ENCODE measurements around the gene FUCA1.
"Not testable (repeated sequence)": the region's sequence is repeated elsewhere in the genome, so short reads cannot be mapped to it uniquely, and the experiment has no call there.

The FUCA1 gene

DNA sequence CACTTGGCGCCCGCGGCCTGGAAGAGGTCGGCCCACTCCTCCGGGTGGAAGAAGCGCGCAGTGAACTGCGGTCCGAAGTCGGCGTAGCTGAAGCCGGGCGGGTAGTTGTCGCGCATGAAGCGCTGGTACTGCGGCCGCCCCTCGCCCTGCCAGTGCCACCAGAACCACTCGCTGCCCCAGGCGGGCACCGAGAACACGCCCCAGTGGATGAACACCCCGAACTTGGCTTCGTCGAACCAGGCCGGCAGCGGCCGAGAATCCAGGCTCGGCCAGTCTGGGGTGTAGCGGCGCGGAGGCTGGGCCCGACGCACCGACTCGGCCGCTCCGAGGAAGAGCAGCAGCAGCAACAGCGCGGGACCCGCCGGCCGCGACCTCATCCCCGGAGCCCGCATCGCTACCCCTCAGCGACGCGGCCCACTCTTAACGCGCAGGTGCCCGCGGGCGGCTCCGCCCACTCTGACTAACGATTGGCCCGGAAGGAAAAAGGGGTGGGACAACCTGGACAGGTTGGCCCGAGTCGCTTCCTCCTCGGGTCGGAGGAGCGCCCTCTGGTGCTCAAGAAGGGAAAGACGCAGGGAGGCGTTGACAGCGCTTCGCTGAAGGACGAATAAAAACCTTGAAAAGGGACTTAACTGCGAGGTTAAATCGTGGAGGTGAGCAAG lies at the start of gene FUCA1:
Gene FUCA1 (minus strand): TSS at position 396 of the 662 bp plus-strand sequence. CDS start 4 bp downstream, at position 392.
- peak; percentile 97 for DNase-seq

DNA sequence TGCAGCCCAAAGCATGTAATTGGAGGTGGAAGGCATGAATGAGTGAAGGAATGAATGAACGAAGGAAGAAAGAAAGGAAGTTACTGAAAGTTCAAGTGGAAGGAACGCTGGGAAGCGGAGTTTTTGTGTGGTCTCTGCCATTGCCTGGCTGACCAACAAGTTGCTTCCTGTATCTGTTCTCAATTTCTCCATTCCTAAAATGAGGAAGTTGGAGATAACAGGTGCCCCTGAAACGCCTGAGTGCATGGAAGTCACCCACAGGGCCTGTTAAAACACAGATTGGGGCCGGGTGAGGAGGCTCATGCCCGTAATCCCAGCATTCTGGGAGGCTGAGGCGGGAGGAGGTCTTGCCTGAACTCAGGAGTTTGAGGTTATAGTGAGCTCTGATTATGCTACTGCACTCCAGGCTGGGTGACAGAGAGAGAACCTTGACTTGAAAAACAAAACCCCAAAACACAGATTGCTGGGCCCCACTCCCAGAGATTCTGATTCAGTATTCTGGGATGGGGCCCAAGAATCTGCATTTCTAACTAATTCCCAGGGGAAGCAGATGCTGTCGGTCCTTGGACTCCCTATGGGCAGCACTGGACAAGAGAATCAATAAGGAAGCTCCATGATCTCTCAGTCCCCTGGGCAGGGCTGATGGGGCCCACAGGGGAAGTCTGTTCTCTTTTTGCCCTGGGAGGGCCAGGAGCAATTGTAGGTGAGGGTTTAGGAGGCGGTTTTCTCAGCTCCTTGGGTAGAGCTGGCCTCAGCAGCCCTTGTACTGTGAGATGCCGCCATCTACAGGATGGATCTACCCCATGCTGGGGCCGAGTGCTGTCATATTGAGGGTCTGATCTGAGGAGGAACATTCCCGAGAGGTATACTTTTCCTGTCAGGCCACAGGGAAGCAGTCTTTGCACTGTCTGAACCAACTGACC lies 48.4 kb upstream of the FUCA1 start:
- DNase-seq: peak; percentile 60

DNA sequence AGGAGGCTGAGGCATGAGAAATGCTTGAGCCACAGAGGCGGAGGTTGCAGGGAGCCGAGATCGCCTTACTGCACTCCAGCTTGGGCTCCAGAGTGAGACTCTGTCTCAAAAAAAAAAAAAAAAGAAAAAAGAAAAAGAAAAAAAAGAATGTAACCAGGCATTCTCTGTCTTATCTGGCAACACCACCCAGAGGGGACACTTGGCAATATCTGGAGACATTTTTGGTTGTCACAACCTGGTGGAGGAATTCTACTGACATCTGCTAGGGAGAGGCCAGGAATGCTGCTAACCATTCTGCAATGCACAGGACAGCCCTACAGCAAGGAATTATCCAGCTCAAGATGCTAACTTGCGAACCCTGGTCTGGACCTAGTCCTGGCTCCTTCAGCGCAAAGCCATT lies 47.4 kb upstream of the FUCA1 start:
- no peak for DNase-seq

DNA sequence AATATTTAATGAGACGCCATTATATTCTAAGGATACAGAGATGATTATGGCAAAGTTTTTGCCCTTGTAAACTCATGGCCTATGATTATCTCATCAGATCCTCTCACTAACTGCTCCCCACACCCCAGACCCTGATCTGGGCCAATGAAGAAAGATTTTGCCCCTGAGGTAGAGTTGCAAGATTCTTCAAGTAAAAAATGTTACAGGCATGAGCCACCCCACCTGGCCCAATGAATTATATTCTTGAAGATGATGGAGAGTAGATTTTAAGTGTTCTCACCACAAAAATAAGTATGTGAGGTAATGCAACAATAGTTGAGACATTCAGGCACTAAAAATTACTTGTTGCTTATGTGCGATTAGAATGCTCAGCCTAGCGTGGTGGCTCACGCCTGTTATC lies 46.8 kb upstream of the FUCA1 start:
- no peak for DNase-seq

DNA sequence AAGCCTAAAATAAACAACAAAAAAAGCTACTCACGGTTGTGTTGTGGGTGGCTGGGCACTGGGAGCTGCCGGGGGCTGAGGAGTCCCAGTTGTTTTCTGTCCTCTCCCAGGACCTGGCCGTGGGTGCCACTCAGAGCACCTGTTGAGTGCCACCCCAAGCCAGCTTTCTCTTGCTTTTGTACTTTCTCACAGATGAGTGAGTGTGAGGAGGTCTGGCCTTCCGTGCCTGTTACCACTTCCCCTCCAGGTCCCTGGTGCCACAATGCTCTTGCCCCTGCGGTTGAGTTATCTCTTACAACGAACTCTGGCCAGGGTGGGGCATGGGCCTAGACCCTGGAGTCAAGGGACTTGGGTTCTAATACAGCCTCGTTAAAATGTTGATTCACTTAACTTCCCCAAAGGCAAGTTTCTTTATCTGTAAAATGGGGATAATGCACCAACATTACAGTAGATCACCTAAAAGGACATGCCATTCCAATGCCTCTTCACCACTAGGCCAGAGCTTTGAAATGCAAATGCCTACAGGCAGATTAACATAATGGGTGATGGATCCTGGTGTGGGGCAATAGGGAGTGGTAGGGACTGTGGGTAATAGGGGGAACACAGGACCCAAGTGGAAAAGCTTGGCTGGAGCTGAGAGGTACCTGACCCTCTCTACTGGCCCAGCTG lies 45.3 kb upstream of the FUCA1 start, which contains the start of gene CNR2:
Gene CNR2 (minus strand): TSS at position 151 of the 669 bp plus-strand sequence. CDS start 37,745 bp downstream, outside the sequence.
- peak; percentile 26 for DNase-seq

DNA sequence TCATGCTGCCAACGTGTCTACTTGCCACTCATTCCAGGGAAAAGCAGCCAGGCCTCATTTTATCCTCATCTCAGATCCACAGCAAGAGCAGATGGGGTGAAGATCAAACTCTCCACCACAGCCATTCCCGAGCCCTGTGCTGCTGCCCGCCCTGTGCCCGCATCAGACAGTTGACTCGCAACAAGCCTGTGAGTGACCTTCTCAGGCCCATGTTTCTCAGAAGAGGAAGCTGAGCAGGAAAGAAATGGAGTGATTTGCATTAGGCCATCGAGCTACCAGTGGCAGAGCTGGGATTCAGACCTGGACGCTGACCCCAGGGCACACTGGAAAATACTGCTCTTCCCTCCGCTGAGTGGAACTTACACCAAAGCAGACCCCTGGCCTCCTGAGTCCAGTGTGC lies 43.8 kb upstream of the FUCA1 start:
- DNase-seq: no peak

DNA sequence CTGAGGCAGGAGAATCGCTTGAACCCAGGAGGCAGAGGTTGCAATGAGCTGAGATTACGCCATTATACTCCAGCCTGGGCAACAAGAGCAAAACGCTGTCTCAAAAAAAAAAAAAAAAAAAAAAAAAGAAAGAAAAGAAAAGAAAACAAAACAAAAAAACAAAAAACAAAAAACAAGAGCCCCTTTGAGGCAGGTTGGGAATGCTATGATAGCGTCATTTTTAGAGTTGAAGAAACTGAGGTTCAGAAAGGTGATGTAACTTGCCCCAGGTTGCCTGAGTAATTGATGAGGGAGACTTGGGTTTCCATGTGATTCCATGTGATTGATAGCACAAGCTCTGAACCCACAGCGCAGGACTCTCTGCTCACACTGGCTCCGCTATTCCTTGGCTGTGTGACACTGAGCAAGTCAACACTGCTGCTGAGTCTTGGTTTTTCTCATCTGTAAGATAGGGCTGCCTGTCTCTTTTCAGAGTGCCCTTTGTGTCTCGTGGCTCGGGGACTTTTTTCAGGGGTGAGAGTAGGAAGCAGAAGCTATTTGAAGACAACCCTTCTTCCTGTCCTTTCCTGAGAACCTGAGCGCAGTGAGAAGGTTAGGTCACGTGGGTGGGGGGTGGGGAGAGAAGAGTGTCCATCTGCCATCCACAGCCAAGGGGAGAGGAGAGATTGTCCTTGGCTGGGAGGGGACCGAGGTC lies 42.6 kb upstream of the FUCA1 start:
- DNase-seq: no peak

DNA sequence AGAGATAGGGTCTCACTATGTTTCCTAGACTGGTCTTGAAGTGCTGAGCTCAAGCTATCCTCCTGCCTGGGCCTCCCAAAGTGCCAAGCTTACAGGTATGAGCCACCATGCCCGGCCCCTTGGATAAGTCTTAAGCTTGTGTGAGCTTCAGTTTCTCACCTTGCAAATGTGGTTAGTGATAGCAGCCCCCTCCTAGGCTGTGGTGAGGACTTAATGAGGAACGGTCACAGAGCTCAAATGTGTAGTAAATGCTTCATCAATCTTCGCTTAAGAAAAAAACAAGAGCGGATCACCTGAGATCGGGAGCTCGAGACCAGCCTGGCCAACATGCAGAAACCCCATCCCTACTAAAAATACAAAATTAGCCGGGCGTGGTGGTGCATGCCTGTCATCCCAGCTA lies 42.1 kb upstream of the FUCA1 start:
- no peak for DNase-seq

DNA sequence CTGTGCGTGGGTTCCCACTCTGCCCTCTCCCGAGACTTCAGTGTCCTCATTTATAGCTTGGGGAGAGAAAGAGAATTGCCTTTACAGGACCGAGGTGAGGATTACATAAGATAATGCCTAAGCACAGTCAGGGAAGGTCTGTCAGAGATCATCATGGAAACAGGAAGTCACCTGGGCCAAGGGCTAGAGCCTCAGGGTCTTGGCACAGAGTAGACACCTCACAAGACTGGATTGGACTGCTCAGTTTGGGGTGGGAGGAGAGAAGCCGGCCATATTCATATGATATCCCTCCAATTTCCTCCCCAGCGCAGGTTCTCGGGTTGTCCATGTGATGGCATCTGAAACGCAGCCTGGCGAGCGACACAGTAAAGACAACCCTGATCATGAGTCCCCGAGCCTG lies 41.3 kb upstream of the FUCA1 start:
- no peak for DNase-seq

DNA sequence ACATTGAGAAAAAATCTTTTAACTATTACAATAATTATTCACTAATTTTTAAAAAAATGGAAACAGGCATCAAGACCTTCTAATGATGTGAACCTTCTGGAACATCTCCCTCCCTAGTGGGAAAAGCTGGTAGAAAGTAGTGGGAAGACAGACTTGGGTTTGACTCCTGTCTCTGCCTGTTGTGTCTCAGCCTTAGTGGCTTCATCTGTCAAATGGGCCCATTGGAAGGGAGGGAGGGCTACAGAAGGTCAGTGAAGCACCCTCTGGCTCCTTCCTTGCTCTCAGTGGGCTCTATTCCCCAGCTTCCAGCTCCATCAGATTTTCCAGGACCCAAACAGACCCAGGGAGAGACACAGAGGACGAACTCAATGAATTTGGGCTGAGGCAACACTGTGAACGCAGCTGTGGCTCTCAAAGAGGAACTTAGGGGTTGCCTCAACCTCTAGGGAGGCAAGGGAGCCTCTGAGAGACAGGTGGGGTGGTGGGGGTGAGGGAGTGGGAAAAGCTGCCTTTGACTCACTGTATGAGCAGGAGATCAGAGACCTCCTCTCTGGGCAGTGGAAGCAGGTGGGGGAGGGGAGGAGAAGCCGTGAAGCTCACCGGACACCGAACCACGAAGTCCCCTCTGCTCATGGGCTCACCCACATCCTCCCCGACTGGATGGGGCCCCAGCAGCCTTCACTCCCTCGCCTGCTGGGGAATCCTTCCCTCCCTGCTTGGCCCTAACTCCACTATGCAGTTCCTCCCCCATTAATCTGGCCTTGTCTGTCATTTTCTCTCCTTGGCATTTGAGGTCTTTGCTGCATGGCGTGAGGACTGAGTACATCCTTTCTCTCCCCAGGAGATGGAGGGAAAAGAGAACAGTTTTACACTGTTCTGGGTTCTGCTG lies 40.6 kb upstream of the FUCA1 start:
- peak; percentile 20 for DNase-seq

DNA sequence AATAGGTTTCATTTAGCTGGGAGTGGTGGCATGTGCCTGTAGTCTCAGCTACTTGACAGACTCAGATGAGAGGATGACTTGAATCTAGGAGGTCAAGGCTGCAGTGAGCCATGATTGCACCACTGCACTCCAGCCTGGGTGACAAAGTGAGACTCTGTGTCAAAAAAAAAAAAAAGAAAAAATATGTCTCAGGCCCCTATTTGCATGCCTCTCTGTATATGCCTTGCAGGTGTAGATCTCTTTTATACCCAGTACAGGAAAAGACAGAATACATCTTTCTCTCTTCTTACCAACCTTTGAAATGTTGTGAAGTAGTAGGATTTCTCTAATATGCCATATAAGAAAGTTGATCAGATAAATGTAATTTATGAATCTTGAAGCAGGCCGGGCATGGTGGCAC lies 38.6 kb upstream of the FUCA1 start:
- DNase-seq: no peak

DNA sequence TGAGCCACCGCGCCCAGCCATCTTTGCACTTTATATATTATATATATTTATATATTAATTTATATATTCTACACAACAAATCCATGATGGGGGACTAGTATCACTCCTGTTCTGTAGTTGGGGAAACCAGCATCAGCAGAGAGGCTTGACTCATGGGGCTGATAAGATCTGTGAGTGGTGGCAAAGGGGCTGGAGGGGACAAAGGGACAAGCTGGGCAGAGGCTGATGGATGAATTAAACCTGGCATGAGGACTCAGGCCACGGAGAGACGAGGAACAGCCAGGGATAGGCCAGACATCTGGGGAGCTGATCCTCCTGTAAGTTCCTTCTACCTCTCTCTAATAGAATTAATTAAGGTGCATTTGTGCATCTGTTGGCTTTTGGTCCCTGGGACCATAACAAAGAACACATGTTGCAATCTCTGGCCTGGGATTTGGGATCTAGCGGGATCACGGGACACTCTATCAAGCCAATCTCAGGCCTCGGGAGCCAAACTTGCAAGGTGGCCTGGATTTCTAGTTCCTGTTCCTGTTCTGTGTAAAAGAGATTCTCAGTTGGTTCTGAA lies 37.5 kb upstream of the FUCA1 start:
- DNase-seq: no peak

DNA sequence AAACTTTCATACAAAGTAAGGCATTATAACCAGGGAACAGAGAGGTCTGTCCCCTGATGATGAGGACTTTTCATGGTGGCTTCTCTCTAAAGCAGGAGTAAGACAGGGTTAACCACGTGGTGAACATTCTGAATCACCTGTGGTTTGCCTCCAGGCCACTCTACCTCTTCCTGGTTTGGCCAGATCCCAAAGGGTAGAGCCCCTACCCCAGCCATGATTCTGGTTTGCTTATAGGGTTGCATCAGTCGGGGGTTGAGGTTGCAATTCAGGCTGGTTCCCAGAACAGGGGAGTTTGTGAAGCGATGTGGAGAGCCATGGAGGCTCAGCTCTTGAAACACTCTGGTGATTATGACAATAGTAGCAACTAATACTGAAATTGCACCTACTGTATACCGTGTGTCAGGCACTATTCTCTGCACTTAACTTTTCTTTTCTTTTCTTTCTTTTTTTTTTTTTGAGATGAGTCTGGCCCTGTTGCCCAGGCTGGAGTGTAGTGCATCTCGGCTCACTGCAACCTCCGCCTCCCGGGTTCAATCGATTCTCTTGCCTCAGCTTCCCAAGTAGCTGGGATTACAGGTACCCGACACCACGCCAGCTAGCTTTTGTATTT lies 36.8 kb upstream of the FUCA1 start:
- no peak for DNase-seq

DNA sequence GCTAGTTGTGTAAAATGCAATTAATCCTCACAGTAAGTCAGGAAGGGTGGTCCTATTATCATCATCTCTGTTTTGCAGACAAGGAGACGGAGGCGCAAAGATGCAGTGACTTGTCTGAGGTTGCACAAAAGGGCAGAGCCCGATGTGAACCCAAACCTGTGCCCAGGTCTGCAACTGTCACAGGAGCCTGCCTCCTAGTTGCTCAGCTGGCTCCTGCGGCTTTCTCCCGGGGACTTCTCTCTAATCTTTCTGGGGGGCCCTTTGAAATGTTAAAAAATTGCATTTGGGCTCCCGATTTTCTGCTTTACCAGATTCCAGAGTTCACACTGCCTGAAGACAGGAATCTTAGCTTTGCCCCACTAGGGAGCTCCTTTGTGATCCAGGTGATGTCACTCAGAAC lies 35.7 kb upstream of the FUCA1 start:
- no peak for DNase-seq

DNA sequence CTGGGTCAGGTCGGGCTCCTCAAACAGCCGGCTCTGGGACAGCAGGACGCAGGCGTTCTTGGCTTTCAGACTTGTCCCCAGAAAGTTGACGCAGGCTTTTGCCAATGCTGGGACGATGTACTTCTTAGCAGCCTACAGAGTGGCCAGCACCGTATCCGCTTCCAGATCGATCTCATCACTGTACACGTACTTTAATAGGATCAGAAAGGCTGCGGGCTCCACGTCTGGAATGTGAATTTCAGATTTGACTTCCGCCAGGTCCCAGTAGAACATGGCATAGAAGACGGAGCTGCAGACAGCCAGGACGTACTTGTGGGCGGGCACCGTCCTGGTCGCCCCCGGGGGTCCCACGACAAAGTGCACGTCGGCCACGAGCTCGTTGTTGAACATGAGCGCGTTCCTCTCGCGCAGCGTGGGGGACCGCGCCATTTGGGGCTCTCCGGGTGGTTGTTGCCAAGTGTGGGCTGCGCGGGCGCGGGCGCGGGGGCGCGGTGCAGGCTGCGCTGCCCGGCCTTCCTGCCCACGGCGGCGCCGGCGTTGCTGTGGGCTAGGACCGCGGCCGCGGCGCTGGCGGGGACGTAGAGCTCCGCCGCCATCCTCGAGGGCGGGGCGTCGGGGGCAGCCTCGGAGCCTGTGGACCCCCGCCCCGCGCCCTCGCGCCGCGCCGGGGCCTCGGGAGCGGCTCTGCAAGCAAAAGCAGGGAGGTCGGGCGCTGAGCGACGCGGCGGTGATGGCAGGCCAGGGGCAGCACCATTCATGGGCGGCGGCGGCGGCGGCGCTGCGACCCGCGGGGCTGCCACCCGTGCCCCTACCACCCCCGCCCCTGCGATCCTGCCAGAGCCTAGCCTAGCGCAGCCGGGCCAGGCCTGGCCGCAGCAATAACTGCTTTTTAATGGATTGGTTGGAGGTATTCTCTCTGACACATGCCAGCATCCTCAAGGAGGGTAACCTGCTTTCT lies 34.5 kb upstream of the FUCA1 start:
- no peak for DNase-seq

DNA sequence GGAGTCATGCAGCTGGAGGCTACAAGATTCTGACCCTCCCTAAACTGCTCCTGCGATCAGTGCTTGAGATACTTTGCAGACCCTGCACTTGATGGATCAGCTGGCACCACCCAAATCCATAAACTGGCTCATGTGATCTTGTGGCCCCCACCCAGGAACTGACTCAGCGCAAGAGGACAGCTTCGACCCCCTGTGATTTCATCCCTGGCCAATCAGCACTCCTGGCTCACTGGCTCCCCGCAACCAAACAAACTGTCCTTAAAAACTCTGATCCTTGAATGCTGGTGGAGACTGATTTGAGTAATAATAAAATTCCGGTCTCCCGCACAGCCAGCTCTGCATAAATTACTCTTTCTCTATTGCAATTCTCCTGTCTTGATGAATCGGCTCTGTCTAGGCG lies 31.9 kb upstream of the FUCA1 start:
- DNase-seq: not testable (repeated sequence)

DNA sequence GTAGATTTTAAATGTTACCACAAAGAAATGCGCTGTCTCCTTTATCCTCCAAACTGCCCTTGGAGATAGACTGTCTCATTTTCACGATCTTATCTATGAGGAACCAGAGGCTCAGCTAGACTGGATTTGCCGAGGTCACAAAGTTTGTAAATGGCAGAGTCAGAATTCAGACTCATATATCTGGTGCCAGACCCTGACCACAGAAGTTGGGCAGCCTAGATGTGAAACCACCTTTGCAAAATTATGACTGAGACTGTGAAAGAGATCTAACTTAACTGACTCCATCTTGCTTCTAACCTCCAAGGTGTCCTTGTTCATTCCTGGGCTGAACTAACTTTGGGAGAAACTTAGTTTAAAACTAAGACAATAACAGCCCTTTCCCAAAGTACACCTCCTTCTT lies 31.0 kb upstream of the FUCA1 start:
- DNase-seq: no peak

DNA sequence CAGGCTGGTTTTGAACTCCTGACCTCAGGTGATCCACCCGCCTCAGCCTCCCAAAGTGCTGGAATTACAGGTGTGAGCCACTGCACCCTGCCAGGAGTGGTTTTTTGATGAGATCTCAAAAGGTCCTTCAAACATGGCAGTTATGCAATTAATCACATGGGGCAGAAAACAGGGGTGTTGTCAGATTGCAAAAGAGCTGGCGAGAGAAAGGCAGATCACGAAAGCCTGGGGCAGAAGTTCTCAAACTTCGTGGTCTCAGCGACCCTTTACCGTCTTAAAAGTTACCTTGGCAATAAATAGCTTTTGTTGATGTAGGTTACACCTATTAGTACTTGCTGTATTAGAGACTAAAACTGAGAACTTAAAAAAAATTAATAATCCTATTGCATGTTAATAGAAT lies 29.0 kb upstream of the FUCA1 start:
- DNase-seq: no peak

DNA sequence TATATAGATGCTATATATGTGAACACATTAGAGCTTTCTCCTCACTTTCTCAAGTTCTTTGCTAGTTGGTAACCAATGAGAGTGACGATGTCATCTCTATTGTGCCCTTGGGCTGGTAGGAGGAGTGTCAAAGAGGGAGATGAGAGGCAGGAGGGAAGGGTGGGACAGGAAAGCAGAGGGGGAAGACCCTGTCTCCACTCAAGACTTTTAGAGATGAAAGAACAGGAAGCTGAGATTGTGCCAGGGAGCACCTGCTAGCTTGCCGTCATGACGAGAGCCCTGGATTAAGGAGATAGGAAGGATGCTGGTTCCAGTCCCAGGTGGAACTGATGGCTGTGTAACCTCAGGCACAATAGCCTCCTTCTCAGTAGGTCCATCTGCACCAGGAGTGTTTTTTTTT lies 28.4 kb upstream of the FUCA1 start:
- DNase-seq: no peak

DNA sequence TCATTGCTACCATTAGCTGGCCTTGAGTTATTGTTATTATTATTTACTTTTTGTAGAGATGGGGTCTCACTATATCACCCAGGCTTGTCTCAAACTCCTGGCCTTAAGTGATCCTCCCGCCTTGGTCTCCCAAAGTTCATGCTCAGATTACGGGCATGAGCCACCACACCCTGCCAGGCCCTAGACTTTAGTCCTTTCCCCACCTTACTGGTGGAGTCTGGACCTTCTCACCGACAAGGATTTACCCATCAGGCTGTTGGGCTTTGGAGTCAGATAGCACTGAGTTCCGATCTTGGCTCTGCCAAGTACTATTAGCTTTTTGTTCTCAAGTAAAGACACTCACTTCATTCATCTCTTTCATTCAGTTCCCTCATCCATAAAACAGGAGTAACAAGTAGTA lies 27.9 kb upstream of the FUCA1 start:
- no peak for DNase-seq

All from activated CD8-positive, alpha-beta memory T cell treated with anti-CD3 and anti-CD28 coated beads, Interleukin-2, amount 50 U/mL, for 4 hours (primary cell).